Head of caudate nucleus (tissue), 42 donors: ENCODE data around the gene KIF25.

Experiments
- DNase-seq, 42 donors: peaks; one replicate each; pipeline versions ENCODE4 v3.0.0 to v3.0.0-alpha.2; 2020 to 2021; ENCODE audit warnings: mixed read lengths in 7 of 42
- intact Hi-C: fragments of 100-400 bp; cut with DNase I; formaldehyde crosslinking; loops from one replicate; pipeline ENCODE4 v1.15.0; 2022

The KIF25 gene

GRCh38 chr6:168054765-168055560, 57.5 kb downstream of the KIF25 start:
- no peak for DNase-seq

GRCh38 chr6:168055696-168056489, 58.4 kb downstream of the KIF25 start:
- DNase-seq, result no peak
- intact Hi-C loops, result no loop called here

More at GRCh38 chr6:168054765-168055560, 57.5 kb downstream of the KIF25 start:
- intact Hi-C loops, result no loop called here

GRCh38 chr6:168056892-168057527, 59.5 kb downstream of the KIF25 start:
- DNase-seq, result no peak

GRCh38 chr6:168057836-168058235, 60.4 kb downstream of the KIF25 start:
- no peak for DNase-seq
- intact Hi-C loops, result no loop called here

More at GRCh38 chr6:168056892-168057527, 59.5 kb downstream of the KIF25 start:
- intact Hi-C loops, result no loop called here

- no peak for DNase-seq
- intact Hi-C loops, result no loop called here
Measured at GRCh38 chr6:168058691-168059551, 61.5 kb downstream of the KIF25 start.

GRCh38 chr6:168060521-168060931, 63.1 kb downstream of the KIF25 start:
- DNase-seq, result peak in 41 of 42 donors; percentile 35 to 86 (median 67)
- intact Hi-C loops, result no loop called here

- DNase-seq, result no peak
Measured at GRCh38 chr6:168061269-168062210, 64.1 kb downstream of the KIF25 start.

GRCh38 chr6:168062346-168063289, 65.1 kb downstream of the KIF25 start:
- intact Hi-C loops, result no loop called here
- no peak for DNase-seq

More at GRCh38 chr6:168061269-168062210, 64.1 kb downstream of the KIF25 start:
- intact Hi-C loops, result no loop called here

GRCh38 chr6:168063431-168063830, 66.0 kb downstream of the KIF25 start:
- intact Hi-C loops, result no loop called here
- no peak for DNase-seq

GRCh38 chr6:168064226-168064807, 66.8 kb downstream of the KIF25 start:
- intact Hi-C loops, result no loop called here
- DNase-seq, result no peak

GRCh38 chr6:168067081-168067759, 69.7 kb downstream of the KIF25 start:
- DNase-seq, result no peak
- intact Hi-C loops, result no loop called here

GRCh38 chr6:168070804-168071203, 73.3 kb downstream of the KIF25 start:
- no peak for DNase-seq
- intact Hi-C loops, result no loop called here

GRCh38 chr6:168071620-168072019, 74.1 kb downstream of the KIF25 start:
- intact Hi-C loops, result no loop called here
- DNase-seq, result no peak

GRCh38 chr6:168072261-168072660, 74.8 kb downstream of the KIF25 start:
- no peak for DNase-seq
- intact Hi-C loops, result no loop called here

GRCh38 chr6:168072730-168073129, 75.3 kb downstream of the KIF25 start:
- intact Hi-C loops, result no loop called here
- DNase-seq, result no peak
